ENCODE measurements around the gene FUT8.
A peak's percentile ranks its signal among the peaks of the same experiment; 100 is the strongest.

The FUT8 gene

GRCh38 chr14:65720171-65720570, 307.6 kb downstream of the FUT8 start:
- no peak for DNase-seq

- no peak for DNase-seq
These were observed 308.2 kb downstream of the FUT8 start for GRCh38 chr14:65720743-65721142.

- DNase-seq = no peak
These were observed 310.8 kb downstream of the FUT8 start for GRCh38 chr14:65723348-65723747.

- DNase-seq = no peak
These were observed 316.1 kb downstream of the FUT8 start for GRCh38 chr14:65728604-65729003.

- no peak for DNase-seq
These were observed 317.0 kb downstream of the FUT8 start for GRCh38 chr14:65729566-65729965.

GRCh38 chr14:65731933-65732506, 319.5 kb downstream of the FUT8 start:
- DNase-seq = no peak

- no peak for DNase-seq
These were observed 325.8 kb downstream of the FUT8 start for GRCh38 chr14:65738339-65738738.

- no peak for DNase-seq
These were observed 333.1 kb downstream of the FUT8 start for GRCh38 chr14:65745396-65746190.

GRCh38 chr14:65748796-65749195, 336.3 kb downstream of the FUT8 start:
- DNase-seq = no peak

- DNase-seq = no peak
These were observed 336.8 kb downstream of the FUT8 start for GRCh38 chr14:65749287-65749686.

GRCh38 chr14:65750906-65751305, 338.4 kb downstream of the FUT8 start:
- peak; percentile 90 for DNase-seq

- no peak for DNase-seq
These were observed 339.0 kb downstream of the FUT8 start for GRCh38 chr14:65751510-65751909.

- no peak for DNase-seq
These were observed 340.5 kb downstream of the FUT8 start for GRCh38 chr14:65753061-65753460.

- DNase-seq = no peak
These were observed 342.8 kb downstream of the FUT8 start for GRCh38 chr14:65755331-65755730.

GRCh38 chr14:65756880-65757279, 344.4 kb downstream of the FUT8 start:
- DNase-seq = no peak

- DNase-seq = no peak
These were observed 356.6 kb downstream of the FUT8 start for GRCh38 chr14:65769151-65769550.

- no peak for DNase-seq
These were observed 358.2 kb downstream of the FUT8 start for GRCh38 chr14:65770681-65771080.

GRCh38 chr14:65771271-65771670, 358.7 kb downstream of the FUT8 start:
- DNase-seq = no peak

GRCh38 chr14:65772466-65772865, 359.9 kb downstream of the FUT8 start:
- DNase-seq = no peak

- DNase-seq = no peak
These were observed 360.5 kb downstream of the FUT8 start for GRCh38 chr14:65772921-65773574.

- DNase-seq = no peak
These were observed 361.5 kb downstream of the FUT8 start for GRCh38 chr14:65774041-65774440.

- DNase-seq = no peak
These were observed 363.8 kb downstream of the FUT8 start for GRCh38 chr14:65776193-65776852.

GRCh38 chr14:65780566-65780965, 368.0 kb downstream of the FUT8 start:
- no peak for DNase-seq

- no peak for DNase-seq
These were observed 370.6 kb downstream of the FUT8 start for GRCh38 chr14:65783101-65783500.
